Measurements from ENCODE around the gene NKD2. TPM values are rescaled to one million over a fixed set of nuclear protein-coding genes. Genes with fewer than 3 reads are reported as not detected.
"Not testable (repeated sequence)": the region's sequence is repeated elsewhere in the genome, so short reads cannot be mapped to it uniquely, and the experiment has no call there.

Gene NKD2
- total RNA-seq, 1 experiment from 2014 or later, result 12.3 TPM

- no peak for ATAC-seq
- no TSS peak for BruUV-seq (replicated peaks)
- in situ Hi-C loops (cut with HindIII; ENCODE audit: low pct_unique_long_range_greater_than_20kb, low sequenced_read_pairs), result no loop called here
- H3K4me3 ChIP-seq (ENCODE audit: low read depth in 2 of 2, low read length in 2 of 2), result no peak overlapping the region
- POLR2A ChIA-PET, result no interaction called here
- H3K9me3 ChIP-seq (ENCODE audit: control insufficient read depth, insufficient read depth, low read depth, low read length), result no peaks in the 10 kb centered on the region
- intact Hi-C loops (cut with micrococcal nuclease; ENCODE audit: unreplicated experiment), result no loop called here
- TF ChIP-seq POLR2AphosphoS5 (IDR thresholded peaks at IDR 0.05; ENCODE audit: low read depth, low read length), result no peak
- no peak for TF ChIP-seq TCF7L2 (IDR thresholded peaks at IDR 0.05; ENCODE audit: low read depth, low read length)
- TF ChIP-seq REST (IDR thresholded peaks at IDR 0.05; ENCODE audit: insufficient read depth in 1 of 2, low read depth in 2 of 2, low read length in 1 of 2), result no peak
- TF ChIP-seq CTCF (IDR thresholded peaks at IDR 0.05), result no peak
- TF ChIP-seq SIN3A (IDR thresholded peaks at IDR 0.05; ENCODE audit: borderline replicate concordance, insufficient read depth, low read depth, low read length), result no peak
- H3K4me1 ChIP-seq (ENCODE audit: control insufficient read depth, insufficient read depth, low read length), result no peaks in the 10 kb centered on the region; the same call in 1 of the 2 replicates
- DNase-seq (ENCODE audit: low read depth, low spot score), result no peak
- CTCF ChIA-PET, result no interaction called here
- H3K27me3 ChIP-seq (ENCODE audit: control insufficient read depth, insufficient read depth, low read length), result no peaks in the 10 kb centered on the region
- no peak overlapping the region for H3K27ac ChIP-seq (ENCODE audit: low read length)
- peaks cover 15% of the 10 kb centered on the region for H3K36me3 ChIP-seq (ENCODE audit: control insufficient read depth, insufficient read depth, low read length)
Observed at GRCh38 chr5:1059884-1060263, 51.3 kb downstream of the NKD2 start.

- H3K4me1 ChIP-seq (ENCODE audit: control insufficient read depth, insufficient read depth, low read length), result no peaks in the 10 kb centered on the region; the same call in 1 of the 2 replicates
- ChIA-PET POLR2A (no interaction called here), CTCF (no interaction called here)
- in situ Hi-C loops (cut with HindIII; ENCODE audit: low pct_unique_long_range_greater_than_20kb, low sequenced_read_pairs) (no loop called here), intact Hi-C loops (cut with micrococcal nuclease; ENCODE audit: unreplicated experiment) (no loop called here)
- ATAC-seq (no peak), DNase-seq (ENCODE audit: low read depth, low spot score) (no peak)
- no peak overlapping the region for H3K4me3 ChIP-seq (ENCODE audit: low read depth in 2 of 2, low read length in 2 of 2)
- TF ChIP-seq REST (IDR thresholded peaks at IDR 0.05; ENCODE audit: insufficient read depth in 1 of 2, low read depth in 2 of 2, low read length in 1 of 2), result no peak
- no peak for TF ChIP-seq SIN3A (IDR thresholded peaks at IDR 0.05; ENCODE audit: borderline replicate concordance, insufficient read depth, low read depth, low read length)
- no peak for TF ChIP-seq POLR2AphosphoS5 (IDR thresholded peaks at IDR 0.05; ENCODE audit: low read depth, low read length)
- no peak for TF ChIP-seq CTCF (IDR thresholded peaks at IDR 0.05)
- TF ChIP-seq TCF7L2 (IDR thresholded peaks at IDR 0.05; ENCODE audit: low read depth, low read length), result no peak
- no peaks in the 10 kb centered on the region for H3K9me3 ChIP-seq (ENCODE audit: control insufficient read depth, insufficient read depth, low read depth, low read length)
- no TSS peak for BruUV-seq (replicated peaks)
- H3K36me3 ChIP-seq (ENCODE audit: control insufficient read depth, insufficient read depth, low read length), result peaks cover 12% of the 10 kb centered on the region
- no peak overlapping the region for H3K27ac ChIP-seq (ENCODE audit: low read length)
- H3K27me3 ChIP-seq (ENCODE audit: control insufficient read depth, insufficient read depth, low read length), result no peaks in the 10 kb centered on the region
Observed at GRCh38 chr5:1060535-1060981, 52.0 kb downstream of the NKD2 start.

- H3K9me3 ChIP-seq (ENCODE audit: control insufficient read depth, insufficient read depth, low read depth, low read length); H3K36me3 ChIP-seq (ENCODE audit: control insufficient read depth, insufficient read depth, low read length); H3K4me1 ChIP-seq (ENCODE audit: control insufficient read depth, insufficient read depth, low read length); intact Hi-C loops (cut with micrococcal nuclease; ENCODE audit: unreplicated experiment); H3K27me3 ChIP-seq (ENCODE audit: control insufficient read depth, insufficient read depth, low read length); in situ Hi-C loops (cut with HindIII; ENCODE audit: low pct_unique_long_range_greater_than_20kb, low sequenced_read_pairs); BruUV-seq (replicated peaks); POLR2A ChIA-PET; ATAC-seq; H3K27ac ChIP-seq (ENCODE audit: low read length); H3K4me3 ChIP-seq (ENCODE audit: low read depth in 2 of 2, low read length in 2 of 2); DNase-seq (ENCODE audit: low read depth, low spot score); CTCF ChIA-PET: not testable (repeated sequence)
Observed at GRCh38 chr5:1061292-1061691, 52.7 kb downstream of the NKD2 start.

Measured in Panc1 (cell line).